Astrocyte of the hippocampus (primary cell): Measurements from ENCODE around the gene NFATC1.

Experiments used
- DNase-seq: peaks from one replicate; pipeline ENCODE4 v3.0.0; 2011; ENCODE audit warnings: low read depth, low spot score

NFATC1 gene

GRCh38 chr18:79571211-79572092 is 175.7 kb downstream of the NFATC1 start:
- no peak for DNase-seq

DNA sequence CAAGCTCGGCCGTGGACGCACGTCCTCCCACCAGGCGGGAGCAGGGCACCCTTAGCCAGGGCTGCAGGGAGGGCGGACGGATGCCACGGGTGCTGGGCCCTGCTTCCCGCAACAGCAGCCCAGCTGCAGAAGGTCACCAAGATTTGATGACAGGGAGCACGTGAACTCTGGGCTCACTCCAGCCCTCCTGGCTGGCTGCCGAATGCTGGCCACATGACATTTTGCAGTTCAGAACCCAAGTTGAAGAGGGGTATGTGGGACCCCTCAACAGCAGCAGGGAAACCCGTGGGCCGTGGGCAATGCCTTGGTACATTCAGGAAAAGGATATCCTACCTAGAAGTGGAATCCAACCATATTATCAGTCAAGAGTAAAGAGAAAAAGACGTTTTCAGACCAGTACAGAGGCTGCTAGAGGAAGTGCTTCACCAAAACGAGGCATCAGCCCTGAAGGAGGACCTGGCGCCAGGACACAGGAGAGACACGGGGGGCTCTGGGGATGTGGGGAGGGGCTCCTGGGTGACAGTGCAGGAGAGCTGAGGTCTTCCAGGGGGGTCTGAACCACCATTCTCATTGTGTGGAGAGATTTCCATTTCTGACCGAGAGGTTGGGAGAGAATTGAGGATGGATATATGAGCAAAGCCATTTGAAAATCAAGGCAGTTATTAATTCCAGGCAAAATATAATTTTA is 176.5 kb downstream of the NFATC1 start:
- DNase-seq: no peak

- no peak for DNase-seq
Observed at GRCh38 chr18:79572848-79573451, 177.2 kb downstream of the NFATC1 start.

GRCh38 chr18:79573921-79574491 is 178.3 kb downstream of the NFATC1 start:
- DNase-seq: no peak

DNA sequence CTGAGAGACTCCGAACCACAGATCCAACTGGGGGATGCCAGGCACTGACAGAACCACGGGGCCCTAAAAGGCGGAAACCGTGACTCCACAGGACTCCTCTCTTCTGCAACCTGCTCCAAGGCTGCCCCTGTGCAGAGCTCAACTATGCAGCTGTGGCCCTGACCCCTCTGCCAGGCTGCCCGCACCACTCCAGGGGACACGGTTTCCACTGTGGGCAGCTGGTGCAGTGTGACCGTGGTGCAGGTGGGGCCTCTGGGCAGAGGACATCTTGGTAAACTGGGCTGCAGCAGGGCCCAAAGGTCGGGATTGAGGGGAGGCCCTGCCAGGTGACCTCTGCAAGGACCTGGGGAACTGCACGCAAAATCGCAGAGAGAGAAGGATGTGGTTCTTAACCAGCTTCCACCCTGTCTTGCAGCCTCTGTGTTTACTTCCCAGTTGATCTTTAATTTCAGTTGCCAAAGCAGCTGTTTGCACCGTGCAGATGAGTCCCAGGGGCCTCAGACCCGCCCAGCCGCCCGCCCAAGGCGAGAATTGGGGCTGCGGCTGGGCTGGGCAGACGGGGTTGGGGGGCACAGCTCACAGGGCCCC is 179.3 kb downstream of the NFATC1 start:
- DNase-seq: no peak

- DNase-seq: peak; percentile 53
Observed at GRCh38 chr18:79575891-79576685, 180.4 kb downstream of the NFATC1 start.

DNA sequence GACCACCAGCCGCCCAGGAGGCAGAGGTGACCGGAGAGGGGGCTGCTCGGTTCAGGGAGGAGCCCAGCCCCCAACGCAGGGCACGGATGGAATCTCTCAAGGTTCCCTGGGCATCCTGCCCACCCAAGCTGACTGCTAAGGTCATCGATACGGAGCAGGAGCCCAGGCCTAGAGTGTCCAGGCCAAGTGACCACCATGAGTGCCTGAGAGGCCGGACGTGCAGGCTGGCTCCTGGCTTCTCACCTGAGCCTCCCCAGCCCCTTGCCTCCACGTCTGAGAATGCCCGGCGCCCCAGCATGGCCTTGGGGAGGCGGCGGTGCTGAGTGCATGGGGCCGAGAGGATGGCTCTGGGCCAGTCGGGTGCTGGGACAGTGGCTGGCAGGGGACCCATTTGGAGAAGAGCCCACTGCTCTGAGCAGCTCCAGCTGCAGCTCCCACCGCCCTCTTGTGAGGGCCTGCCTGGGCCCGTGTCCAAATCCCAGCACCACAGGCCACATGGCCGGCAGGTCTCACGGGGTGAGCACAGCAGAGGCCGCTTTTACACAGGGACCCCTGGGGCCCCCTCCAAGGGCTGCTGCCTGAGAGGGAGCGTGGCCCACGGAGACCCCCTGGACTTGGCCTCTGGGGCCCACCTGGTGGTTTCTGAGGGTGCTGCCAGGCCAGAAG is 181.1 kb downstream of the NFATC1 start:
- peak; percentile 81 for DNase-seq

- peak; percentile 25 for DNase-seq
Observed at GRCh38 chr18:79577451-79578395, 182.0 kb downstream of the NFATC1 start.

GRCh38 chr18:79578396-79579260 is 182.9 kb downstream of the NFATC1 start:
- DNase-seq: no peak
